Caco-2 (cell line): ENCODE results near the gene IRS1. TPM values are rescaled to one million over a fixed set of nuclear protein-coding genes. Genes with fewer than 3 reads are reported as not detected.

Experiments
- BruUV-seq: library from RNA; stranded (reverse); fragments of 400-500 nt; replicated peaks from 2 replicates; lab custom pipeline; 2021; lab: Mats Ljungman, UMichigan
- CTCF ChIA-PET: fragments of 300-600 bp; sonication (Branson Sonifier 250); formaldehyde crosslinking; loops from one replicate; lab custom pipeline; 2022; ENCODE audit warnings: antibody characterized with exemption; lab: Charles Lee
- POLR2A ChIA-PET: fragments of 300-600 bp; sonication (Branson Sonifier 250); formaldehyde crosslinking; loops from one replicate; lab custom pipeline; 2022; ENCODE audit warnings: antibody characterized with exemption; lab: Charles Lee
- DNase-seq, 2 experiments: peaks; one replicate each; pipeline versions ENCODE4 v3.0.0 to v3.0.0-alpha.2; 2020 to 2022
- H3K27me3 ChIP-seq: replicated peaks from 2 replicates; pipeline ENCODE4 v1.6.0; 2011; ENCODE audit warnings: low read length; ENCODE audit not compliant: control insufficient read depth, insufficient read depth
- H3K36me3 ChIP-seq: 2 replicates; pipeline ENCODE4 v1.5.1; 2011; ENCODE audit warnings: low read length; ENCODE audit not compliant: control insufficient read depth, insufficient read depth
- H3K4me1 ChIP-seq: fragments of 250-450 bp; sonication (Bioruptor Pico); 2 replicates; pipeline ENCODE4 v1.5.1; 2020; ENCODE audit warnings: mild to moderate bottlenecking
- H3K4me3 ChIP-seq: 2 replicates; pipeline ENCODE4 v1.5.1; 2011; ENCODE audit warnings: low read depth, mild to moderate bottlenecking, control low read depth, low read length
- H3K9me3 ChIP-seq: fragments of 250-450 bp; sonication (Bioruptor Pico); 2 replicates; pipeline ENCODE4 v1.5.1; 2020; ENCODE audit warnings: mild to moderate bottlenecking, moderate library complexity
- H3K27ac Mint-ChIP-seq: one replicate; pipeline ENCODE4 v1.8.0; 2022; ENCODE audit warnings: mixed read lengths; ENCODE audit not compliant: unreplicated experiment
- H3K27me3 Mint-ChIP-seq: one replicate; pipeline ENCODE4 v1.8.0; 2022; ENCODE audit warnings: mixed read lengths; ENCODE audit not compliant: insufficient read depth, unreplicated experiment
- H3K36me3 Mint-ChIP-seq: one replicate; pipeline ENCODE4 v1.8.0; 2022; ENCODE audit warnings: mild to moderate bottlenecking, mixed read lengths; ENCODE audit not compliant: insufficient read depth, unreplicated experiment
- H3K4me1 Mint-ChIP-seq: one replicate; pipeline ENCODE4 v1.8.0; 2022; ENCODE audit warnings: low read depth, mixed read lengths; ENCODE audit not compliant: unreplicated experiment
- H3K4me3 Mint-ChIP-seq: one replicate; pipeline ENCODE4 v1.8.0; 2022; ENCODE audit warnings: mild to moderate bottlenecking, moderate library complexity, mixed read lengths; ENCODE audit not compliant: unreplicated experiment
- H3K9me3 Mint-ChIP-seq: one replicate; pipeline ENCODE4 v1.8.0; 2022; ENCODE audit warnings: mixed read lengths; ENCODE audit not compliant: unreplicated experiment
- CTCF ChIP-seq, 2 experiments: fragments of 200-600 bp in 1 of 2; IDR thresholded peaks; 1 replicate in 1 of 2; 2 replicates in 1 of 2; pipeline versions ENCODE4 v1.5.1 to v1.8.0; 2011 to 2022; ENCODE audit warnings: antibody characterized with exemption in 1 of 2, control low read depth in 1 of 2, inconsistent platforms in 1 of 2, low read depth in 1 of 2, low read length in 1 of 2, mild to moderate bottlenecking in 1 of 2, moderate library complexity in 1 of 2; ENCODE audit not compliant: insufficient read depth in 1 of 2, severe bottlenecking in 1 of 2, unreplicated experiment in 1 of 2
- intact Hi-C: fragments of 100-400 bp; cut with micrococcal nuclease; formaldehyde crosslinking; loops from one replicate; pipeline ENCODE4 v1.10.0; 2022; ENCODE audit not compliant: unreplicated experiment
- total RNA-seq: library from RNA; stranded (reverse); gene quantifications from 2 replicates; pipeline ENCODE4 v1.2.3, GENCODE V29; 2022

Gene IRS1
- total RNA-seq, 1 experiment from 2014 or later: 27.9 TPM

GRCh38 chr2:226726546-226726945, 73.1 kb downstream of the IRS1 start:
- Histone ChIP-seq H3K27me3 (no peaks in the 10 kb centered on the region), H3K4me1 (no peaks in the 10 kb centered on the region), H3K9me3 (no peaks in the 10 kb centered on the region), H3K36me3 (no peaks in the 10 kb centered on the region), H3K4me3 (no peak overlapping the region)
- H3K27ac Mint-ChIP-seq: no peak overlapping the region
- BruUV-seq: no TSS peak
- ChIA-PET POLR2A (no interaction called here), CTCF (no interaction called here)
- no peaks in the 10 kb centered on the region for H3K27me3 Mint-ChIP-seq
- DNase-seq: no peak
- peaks cover 5% of the 10 kb centered on the region for H3K36me3 Mint-ChIP-seq
- no peak for TF ChIP-seq CTCF (IDR thresholded peaks at IDR 0.05; ENCODE audit: insufficient read depth in 1 of 2, low read depth in 1 of 2, low read length in 1 of 2, severe bottlenecking in 1 of 2, unreplicated experiment in 1 of 2)
- no peaks in the 10 kb centered on the region for H3K4me1 Mint-ChIP-seq
- no peaks in the 10 kb centered on the region for H3K9me3 Mint-ChIP-seq
- intact Hi-C loops: no loop called here
- no peak overlapping the region for H3K4me3 Mint-ChIP-seq

GRCh38 chr2:226725126-226725860, 74.3 kb downstream of the IRS1 start:
- Mint-ChIP-seq H3K27me3 (no peaks in the 10 kb centered on the region), H3K4me3 (no peak overlapping the region), H3K27ac (no peak overlapping the region), H3K36me3 (peaks cover 5% of the 10 kb centered on the region), H3K4me1 (no peaks in the 10 kb centered on the region), H3K9me3 (no peaks in the 10 kb centered on the region)
- H3K27me3 ChIP-seq: no peaks in the 10 kb centered on the region
- no peak for TF ChIP-seq CTCF (IDR thresholded peaks at IDR 0.05; ENCODE audit: insufficient read depth in 1 of 2, low read depth in 1 of 2, low read length in 1 of 2, severe bottlenecking in 1 of 2, unreplicated experiment in 1 of 2)
- ChIA-PET POLR2A (no interaction called here), CTCF (no interaction called here)
- no peak overlapping the region for H3K4me3 ChIP-seq
- BruUV-seq: no TSS peak
- DNase-seq: no peak
- intact Hi-C loops: no loop called here
- no peaks in the 10 kb centered on the region for H3K9me3 ChIP-seq
- H3K4me1 ChIP-seq: no peaks in the 10 kb centered on the region
- no peaks in the 10 kb centered on the region for H3K36me3 ChIP-seq

- ChIA-PET POLR2A (no interaction called here), CTCF (no interaction called here)
- peaks cover 5% of the 10 kb centered on the region for H3K36me3 Mint-ChIP-seq
- peak overlapping the region; percentile 63 for H3K27ac Mint-ChIP-seq
- Histone ChIP-seq H3K27me3 (no peaks in the 10 kb centered on the region), H3K9me3 (no peaks in the 10 kb centered on the region), H3K36me3 (no peaks in the 10 kb centered on the region), H3K4me3 (no peak overlapping the region), H3K4me1 (no peaks in the 10 kb centered on the region)
- H3K4me3 Mint-ChIP-seq: no peak overlapping the region
- BruUV-seq: no TSS peak
- no peak for DNase-seq
- no peaks in the 10 kb centered on the region for H3K27me3 Mint-ChIP-seq
- intact Hi-C loops: no loop called here
- H3K9me3 Mint-ChIP-seq: no peaks in the 10 kb centered on the region
- H3K4me1 Mint-ChIP-seq: no peaks in the 10 kb centered on the region
- no peak for TF ChIP-seq CTCF (IDR thresholded peaks at IDR 0.05; ENCODE audit: insufficient read depth in 1 of 2, low read depth in 1 of 2, low read length in 1 of 2, severe bottlenecking in 1 of 2, unreplicated experiment in 1 of 2)
Measured at GRCh38 chr2:226721541-226721940, 78.1 kb downstream of the IRS1 start.
